Measurements from ENCODE around the gene CCDC198.

CCDC198 gene, protein sequence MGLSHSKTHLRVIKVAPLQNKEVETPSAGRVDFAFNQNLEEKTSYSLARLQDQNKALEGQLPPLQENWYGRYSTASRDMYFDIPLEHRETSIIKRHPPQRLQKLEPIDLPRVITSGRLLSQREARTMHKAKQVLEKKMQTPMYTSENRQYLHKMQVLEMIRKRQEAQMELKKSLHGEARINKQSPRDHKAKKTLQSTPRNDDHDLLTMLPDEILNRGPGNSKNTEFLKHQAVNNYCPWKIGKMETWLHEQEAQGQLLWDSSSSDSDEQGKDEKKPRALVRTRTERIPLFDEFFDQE

DNA sequence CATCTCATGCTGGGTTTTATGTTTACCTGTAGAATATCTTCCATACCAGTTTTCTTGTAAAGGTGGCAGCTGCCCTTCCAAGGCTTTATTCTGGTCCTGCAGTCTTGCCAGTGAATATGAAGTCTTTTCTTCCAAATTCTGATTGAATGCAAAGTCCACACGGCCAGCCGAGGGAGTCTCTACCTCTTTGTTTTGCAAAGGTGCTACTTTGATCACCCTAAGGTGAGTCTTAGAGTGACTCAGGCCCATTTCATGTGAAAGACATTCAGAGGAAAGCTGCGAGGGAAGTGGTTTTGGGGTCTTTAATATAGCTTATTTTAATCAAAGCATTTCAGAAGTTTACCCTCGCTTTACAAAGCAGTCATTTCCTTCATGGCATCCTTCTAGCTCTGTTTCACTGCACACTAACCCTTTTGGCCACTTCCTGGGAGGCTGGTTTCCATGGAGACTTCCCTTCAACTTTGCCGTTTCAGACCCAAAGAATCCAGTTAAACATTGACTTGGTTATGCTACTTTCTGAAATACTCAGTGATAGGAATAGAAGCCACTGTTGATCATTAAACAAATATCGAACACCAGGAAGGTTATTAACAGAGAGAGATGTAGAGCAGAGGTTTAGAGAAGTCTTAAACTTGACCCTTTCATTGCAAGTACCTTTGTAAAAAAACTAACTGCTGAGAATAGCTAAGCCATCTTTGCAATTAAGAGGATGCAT is at the start of gene CCDC198:
Gene CCDC198 (minus strand): TSS at position 391 of the 715 bp plus-strand sequence. CDS start 142 bp downstream, at position 249.
- TF ChIP-seq, protein P1, sequence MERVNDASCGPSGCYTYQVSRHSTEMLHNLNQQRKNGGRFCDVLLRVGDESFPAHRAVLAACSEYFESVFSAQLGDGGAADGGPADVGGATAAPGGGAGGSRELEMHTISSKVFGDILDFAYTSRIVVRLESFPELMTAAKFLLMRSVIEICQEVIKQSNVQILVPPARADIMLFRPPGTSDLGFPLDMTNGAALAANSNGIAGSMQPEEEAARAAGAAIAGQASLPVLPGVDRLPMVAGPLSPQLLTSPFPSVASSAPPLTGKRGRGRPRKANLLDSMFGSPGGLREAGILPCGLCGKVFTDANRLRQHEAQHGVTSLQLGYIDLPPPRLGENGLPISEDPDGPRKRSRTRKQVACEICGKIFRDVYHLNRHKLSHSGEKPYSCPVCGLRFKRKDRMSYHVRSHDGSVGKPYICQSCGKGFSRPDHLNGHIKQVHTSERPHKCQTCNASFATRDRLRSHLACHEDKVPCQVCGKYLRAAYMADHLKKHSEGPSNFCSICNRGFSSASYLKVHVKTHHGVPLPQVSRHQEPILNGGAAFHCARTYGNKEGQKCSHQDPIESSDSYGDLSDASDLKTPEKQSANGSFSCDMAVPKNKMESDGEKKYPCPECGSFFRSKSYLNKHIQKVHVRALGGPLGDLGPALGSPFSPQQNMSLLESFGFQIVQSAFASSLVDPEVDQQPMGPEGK (CRISPR knock-in tag; IDR thresholded peaks at IDR 0.05; ENCODE audit: borderline replicate concordance): no peak
- TF ChIP-seq ISL1 (CRISPR knock-in tag; IDR thresholded peaks at IDR 0.05) (no peak), CSDC2 (CRISPR knock-in tag; IDR thresholded peaks at IDR 0.05) (no peak), ZNF8 (CRISPR knock-in tag; IDR thresholded peaks at IDR 0.05) (no peak), ARNTL (CRISPR knock-in tag; IDR thresholded peaks at IDR 0.05; ENCODE audit: borderline replicate concordance, low read depth) (no peak)
- ATAC-seq: no peak; the same call in 2 of the 3 replicates

DNA sequence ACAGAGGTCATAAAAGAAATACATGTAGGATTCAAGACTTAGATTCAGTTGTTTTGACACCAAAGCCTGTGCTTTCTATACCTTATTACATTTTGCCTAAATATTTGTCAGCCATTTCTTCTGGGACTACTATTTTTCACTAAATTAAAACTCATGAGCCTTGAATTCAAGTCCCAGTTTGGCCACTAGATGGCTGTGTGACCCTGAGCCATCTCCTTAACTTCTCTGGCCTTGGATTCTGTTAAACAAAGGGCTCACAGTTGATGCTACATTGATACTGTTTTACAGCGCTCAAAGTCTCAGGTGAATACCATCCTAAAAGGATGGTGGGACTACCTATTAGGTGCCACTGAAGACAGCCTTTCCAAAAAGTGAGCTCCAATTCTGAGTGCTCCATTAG is 39.6 kb upstream of the CCDC198 start:
- TF ChIP-seq, protein P2, sequence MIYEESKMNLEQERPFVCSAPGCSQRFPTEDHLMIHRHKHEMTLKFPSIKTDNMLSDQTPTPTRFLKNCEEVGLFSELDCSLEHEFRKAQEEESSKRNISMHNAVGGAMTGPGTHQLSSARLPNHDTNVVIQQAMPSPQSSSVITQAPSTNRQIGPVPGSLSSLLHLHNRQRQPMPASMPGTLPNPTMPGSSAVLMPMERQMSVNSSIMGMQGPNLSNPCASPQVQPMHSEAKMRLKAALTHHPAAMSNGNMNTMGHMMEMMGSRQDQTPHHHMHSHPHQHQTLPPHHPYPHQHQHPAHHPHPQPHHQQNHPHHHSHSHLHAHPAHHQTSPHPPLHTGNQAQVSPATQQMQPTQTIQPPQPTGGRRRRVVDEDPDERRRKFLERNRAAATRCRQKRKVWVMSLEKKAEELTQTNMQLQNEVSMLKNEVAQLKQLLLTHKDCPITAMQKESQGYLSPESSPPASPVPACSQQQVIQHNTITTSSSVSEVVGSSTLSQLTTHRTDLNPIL (CRISPR knock-in tag; IDR thresholded peaks at IDR 0.05; ENCODE audit: low read depth): no peak
- TF ChIP-seq, protein P3, sequence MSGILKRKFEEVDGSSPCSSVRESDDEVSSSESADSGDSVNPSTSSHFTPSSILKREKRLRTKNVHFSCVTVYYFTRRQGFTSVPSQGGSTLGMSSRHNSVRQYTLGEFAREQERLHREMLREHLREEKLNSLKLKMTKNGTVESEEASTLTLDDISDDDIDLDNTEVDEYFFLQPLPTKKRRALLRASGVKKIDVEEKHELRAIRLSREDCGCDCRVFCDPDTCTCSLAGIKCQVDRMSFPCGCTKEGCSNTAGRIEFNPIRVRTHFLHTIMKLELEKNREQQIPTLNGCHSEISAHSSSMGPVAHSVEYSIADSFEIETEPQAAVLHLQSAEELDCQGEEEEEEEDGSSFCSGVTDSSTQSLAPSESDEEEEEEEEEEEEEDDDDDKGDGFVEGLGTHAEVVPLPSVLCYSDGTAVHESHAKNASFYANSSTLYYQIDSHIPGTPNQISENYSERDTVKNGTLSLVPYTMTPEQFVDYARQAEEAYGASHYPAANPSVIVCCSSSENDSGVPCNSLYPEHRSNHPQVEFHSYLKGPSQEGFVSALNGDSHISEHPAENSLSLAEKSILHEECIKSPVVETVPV (CRISPR knock-in tag; IDR thresholded peaks at IDR 0.05): no peak
- no peak for TF ChIP-seq OSR1 (CRISPR knock-in tag; IDR thresholded peaks at IDR 0.05)
- ATAC-seq: no peak

DNA sequence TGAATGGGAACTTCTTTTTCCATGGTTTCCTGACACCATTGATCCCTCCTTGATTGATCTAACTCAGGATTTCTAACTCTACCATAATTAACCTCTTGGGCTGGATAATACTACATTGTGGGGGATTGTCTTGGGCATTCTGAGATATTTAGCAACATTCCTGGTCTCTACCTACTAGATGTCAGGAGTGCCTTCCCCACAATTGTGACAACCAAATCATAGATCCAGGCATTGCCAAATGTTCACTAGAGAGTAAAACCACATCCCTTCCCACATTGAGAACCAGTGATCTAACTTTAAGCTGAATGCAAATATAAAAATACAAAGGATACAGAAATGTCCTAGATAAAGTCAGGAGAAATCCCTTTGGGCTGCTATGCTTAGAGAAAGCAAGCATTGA is 36.9 kb upstream of the CCDC198 start:
- no peak for TF ChIP-seq BACH2 (CRISPR knock-in tag; IDR thresholded peaks at IDR 0.05; ENCODE audit: borderline replicate concordance)
- no peak for TF ChIP-seq ARNTL (CRISPR knock-in tag; IDR thresholded peaks at IDR 0.05; ENCODE audit: borderline replicate concordance, low read depth)
- TF ChIP-seq, protein P3 (CRISPR knock-in tag; IDR thresholded peaks at IDR 0.05): no peak
- TF ChIP-seq SNAI2 (CRISPR knock-in tag; IDR thresholded peaks at IDR 0.05): no peak
- TF ChIP-seq, protein P4, sequence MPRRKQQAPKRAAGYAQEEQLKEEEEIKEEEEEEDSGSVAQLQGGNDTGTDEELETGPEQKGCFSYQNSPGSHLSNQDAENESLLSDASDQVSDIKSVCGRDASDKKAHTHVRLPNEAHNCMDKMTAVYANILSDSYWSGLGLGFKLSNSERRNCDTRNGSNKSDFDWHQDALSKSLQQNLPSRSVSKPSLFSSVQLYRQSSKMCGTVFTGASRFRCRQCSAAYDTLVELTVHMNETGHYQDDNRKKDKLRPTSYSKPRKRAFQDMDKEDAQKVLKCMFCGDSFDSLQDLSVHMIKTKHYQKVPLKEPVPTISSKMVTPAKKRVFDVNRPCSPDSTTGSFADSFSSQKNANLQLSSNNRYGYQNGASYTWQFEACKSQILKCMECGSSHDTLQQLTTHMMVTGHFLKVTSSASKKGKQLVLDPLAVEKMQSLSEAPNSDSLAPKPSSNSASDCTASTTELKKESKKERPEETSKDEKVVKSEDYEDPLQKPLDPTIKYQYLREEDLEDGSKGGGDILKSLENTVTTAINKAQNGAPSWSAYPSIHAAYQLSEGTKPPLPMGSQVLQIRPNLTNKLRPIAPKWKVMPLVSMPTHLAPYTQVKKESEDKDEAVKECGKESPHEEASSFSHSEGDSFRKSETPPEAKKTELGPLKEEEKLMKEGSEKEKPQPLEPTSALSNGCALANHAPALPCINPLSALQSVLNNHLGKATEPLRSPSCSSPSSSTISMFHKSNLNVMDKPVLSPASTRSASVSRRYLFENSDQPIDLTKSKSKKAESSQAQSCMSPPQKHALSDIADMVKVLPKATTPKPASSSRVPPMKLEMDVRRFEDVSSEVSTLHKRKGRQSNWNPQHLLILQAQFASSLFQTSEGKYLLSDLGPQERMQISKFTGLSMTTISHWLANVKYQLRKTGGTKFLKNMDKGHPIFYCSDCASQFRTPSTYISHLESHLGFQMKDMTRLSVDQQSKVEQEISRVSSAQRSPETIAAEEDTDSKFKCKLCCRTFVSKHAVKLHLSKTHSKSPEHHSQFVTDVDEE (CRISPR knock-in tag; IDR thresholded peaks at IDR 0.05): no peak
- TF ChIP-seq, protein P5, sequence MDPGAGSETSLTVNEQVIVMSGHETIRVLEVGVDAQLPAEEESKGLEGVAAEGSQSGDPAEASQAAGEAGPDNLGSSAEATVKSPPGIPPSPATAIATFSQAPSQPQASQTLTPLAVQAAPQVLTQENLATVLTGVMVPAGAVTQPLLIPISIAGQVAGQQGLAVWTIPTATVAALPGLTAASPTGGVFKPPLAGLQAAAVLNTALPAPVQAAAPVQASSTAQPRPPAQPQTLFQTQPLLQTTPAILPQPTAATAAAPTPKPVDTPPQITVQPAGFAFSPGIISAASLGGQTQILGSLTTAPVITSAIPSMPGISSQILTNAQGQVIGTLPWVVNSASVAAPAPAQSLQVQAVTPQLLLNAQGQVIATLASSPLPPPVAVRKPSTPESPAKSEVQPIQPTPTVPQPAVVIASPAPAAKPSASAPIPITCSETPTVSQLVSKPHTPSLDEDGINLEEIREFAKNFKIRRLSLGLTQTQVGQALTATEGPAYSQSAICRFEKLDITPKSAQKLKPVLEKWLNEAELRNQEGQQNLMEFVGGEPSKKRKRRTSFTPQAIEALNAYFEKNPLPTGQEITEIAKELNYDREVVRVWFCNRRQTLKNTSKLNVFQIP (CRISPR knock-in tag; IDR thresholded peaks at IDR 0.05; ENCODE audit: borderline replicate concordance, low read depth): no peak
- TF ChIP-seq CSDC2 (CRISPR knock-in tag; IDR thresholded peaks at IDR 0.05): no peak
- TF ChIP-seq ZNF565 (CRISPR knock-in tag; conservative IDR thresholded peaks at IDR 0.05; ENCODE audit: low read depth): no peak
- TF ChIP-seq ISL1 (CRISPR knock-in tag; IDR thresholded peaks at IDR 0.05): no peak
- TF ChIP-seq ZNF8 (CRISPR knock-in tag; IDR thresholded peaks at IDR 0.05): no peak
- ATAC-seq: no peak

DNA sequence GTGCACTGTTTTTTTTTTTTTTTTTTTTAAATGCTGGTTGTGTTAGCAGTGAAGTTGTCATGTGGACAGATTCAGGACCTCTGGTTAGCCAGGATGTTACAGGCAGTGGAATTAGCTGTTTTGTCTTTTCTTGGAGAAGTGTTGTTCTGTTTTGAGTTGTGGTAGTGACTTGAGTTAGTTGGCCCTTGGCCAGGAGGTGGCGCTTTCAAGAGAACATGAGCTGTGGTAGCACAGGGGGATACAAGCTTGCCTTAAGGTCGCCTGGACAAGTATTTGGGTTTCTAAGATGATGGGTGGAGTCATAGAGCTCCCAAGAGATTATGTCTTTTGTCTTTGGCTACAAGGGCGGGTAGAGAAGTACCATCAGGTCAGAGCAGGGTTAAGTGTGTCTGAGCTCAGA is 33.3 kb upstream of the CCDC198 start:
- TF ChIP-seq BACH2 (CRISPR knock-in tag; IDR thresholded peaks at IDR 0.05; ENCODE audit: borderline replicate concordance) (no peak), TOX (CRISPR knock-in tag; IDR thresholded peaks at IDR 0.05; ENCODE audit: borderline replicate concordance) (no peak)
- TF ChIP-seq, protein P4 (CRISPR knock-in tag; IDR thresholded peaks at IDR 0.05): no peak
- TF ChIP-seq, protein P5 (CRISPR knock-in tag; IDR thresholded peaks at IDR 0.05; ENCODE audit: borderline replicate concordance, low read depth): no peak
- no peak for ATAC-seq

All from SK-N-SH treated with all-trans-retinoic acid at 6 μM for 48 hours (cell line).